HG02759 (cell line): ENCODE data around the gene RUFY3.
"Not testable (repeated sequence)": the region's sequence is repeated elsewhere in the genome, so short reads cannot be mapped to it uniquely, and the experiment has no call there.

ENCODE experiments used
- ATAC-seq: cut with Tn5 transposase; IDR thresholded peaks from one replicate; pipeline ENCODE4 v1.9.1; 2021; ENCODE audit warnings: mild to moderate bottlenecking, moderate library complexity; ENCODE audit not compliant: unreplicated experiment

Gene RUFY3

DNA sequence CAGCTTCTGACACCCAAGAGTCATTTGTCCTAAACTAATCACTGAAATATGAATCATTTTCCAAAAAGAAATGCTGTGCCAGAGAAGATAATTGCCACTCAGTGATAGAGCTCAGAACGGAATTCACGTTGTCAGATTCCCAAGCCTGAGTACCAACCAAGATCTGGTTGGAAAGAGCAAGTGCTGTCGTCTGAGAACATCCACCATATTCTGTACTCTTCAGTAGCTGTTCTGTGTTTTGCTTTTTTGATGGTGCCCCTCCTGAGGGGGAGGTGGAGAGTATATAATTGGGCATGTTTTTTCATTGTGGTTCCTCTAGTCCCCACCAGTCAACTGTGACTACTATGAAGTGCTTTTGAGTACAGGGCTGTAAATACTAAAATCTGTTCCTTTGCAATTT, 13.2 kb downstream of the RUFY3 start:
- peak; percentile 7 for ATAC-seq

DNA sequence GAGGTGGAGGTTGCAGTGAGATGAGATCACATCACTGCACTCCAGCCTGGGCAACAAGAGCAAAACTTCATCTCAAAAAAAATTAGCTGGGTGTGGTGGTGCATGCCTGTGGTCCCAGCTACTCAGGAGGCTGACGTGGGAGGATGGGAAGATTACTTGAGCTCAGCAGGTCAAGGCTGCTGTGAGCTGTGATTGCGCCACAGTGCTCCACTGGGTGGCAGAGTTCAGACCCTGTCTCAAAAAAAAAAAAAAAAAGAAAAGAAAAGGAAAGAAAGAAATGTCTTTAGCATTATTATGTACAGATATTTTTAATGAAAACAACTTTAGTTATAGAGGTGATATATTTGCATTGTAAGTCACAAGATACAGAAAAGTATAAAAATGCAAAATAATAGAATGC, 14.2 kb downstream of the RUFY3 start:
- not testable (repeated sequence) for ATAC-seq

DNA sequence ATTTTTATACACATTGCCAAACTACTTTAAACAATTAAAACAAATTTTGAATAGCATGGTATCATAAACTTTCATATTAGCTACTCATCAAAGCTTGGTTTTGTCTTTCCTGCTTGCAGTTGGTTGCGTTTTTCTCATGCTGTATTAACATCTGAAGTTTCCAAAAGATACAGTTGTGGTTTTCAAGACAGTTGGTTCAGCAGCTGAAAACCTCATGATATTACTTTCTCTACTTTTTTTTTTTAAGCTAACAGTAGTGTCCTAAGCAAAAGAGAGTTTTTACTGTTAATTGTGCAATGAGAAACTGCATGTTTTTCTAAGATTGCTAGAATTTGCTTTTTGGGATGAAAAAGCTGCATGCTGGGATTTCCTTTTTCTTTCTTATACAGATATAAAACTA, 15.2 kb downstream of the RUFY3 start:
- no peak for ATAC-seq

DNA sequence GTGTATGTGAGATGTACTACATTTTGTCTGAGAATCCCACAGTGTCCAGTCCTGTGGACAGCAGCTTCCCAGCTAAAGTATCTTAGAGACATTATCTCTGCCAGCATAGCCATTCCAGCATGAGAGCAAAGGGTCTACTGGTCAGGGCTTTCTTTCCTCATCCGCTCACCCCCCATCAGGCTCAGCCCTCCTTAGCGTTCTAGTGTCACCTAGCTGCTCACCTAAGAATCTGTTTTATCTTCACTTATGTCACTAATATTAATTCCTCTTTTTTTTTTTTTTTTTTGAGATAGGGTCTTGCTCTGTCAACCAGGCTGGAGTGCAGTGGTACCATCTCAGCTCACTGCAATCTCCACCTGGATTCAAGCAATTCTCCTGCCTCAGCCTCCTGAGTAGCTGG, 15.6 kb downstream of the RUFY3 start:
- ATAC-seq, result no peak

DNA sequence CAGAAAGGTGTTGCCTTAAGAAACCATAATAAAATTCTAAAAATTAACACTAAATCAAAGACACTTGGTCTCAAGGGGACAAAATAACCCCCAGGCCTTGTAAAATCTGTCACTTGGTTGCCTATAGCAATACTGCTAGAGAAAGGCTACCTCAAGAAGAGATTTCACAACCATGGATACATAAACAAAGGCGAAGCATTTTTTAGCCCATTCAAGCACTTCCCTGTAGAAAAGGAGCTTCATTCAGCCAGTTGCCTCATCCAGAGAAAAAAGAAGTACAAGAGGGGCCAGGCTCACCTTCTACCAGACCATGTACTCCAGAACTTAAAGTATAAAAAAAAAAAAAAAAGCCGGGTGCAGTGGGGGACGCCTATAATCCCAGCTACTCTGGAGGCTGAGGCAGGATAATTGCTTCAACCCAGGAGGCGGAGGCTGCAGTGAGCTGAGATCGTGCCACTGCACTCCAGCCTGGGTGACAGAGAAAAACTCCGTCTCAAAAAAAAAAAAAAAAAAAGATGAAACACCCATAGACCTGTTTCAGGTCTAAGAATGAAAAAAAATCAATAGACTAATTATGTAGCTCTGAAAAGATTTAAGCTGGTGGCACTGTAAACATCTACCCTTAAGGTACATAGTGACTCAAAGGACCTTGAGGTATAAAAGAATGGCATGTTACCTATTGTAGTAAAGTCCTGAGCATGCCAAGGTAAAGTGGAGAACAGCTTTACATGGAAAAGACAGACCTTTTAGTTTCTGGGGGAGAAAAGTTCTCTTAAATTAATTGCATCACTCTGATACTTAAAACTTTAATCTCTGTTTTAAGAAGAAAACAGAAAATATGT, 18.0 kb downstream of the RUFY3 start:
- ATAC-seq, result no peak

DNA sequence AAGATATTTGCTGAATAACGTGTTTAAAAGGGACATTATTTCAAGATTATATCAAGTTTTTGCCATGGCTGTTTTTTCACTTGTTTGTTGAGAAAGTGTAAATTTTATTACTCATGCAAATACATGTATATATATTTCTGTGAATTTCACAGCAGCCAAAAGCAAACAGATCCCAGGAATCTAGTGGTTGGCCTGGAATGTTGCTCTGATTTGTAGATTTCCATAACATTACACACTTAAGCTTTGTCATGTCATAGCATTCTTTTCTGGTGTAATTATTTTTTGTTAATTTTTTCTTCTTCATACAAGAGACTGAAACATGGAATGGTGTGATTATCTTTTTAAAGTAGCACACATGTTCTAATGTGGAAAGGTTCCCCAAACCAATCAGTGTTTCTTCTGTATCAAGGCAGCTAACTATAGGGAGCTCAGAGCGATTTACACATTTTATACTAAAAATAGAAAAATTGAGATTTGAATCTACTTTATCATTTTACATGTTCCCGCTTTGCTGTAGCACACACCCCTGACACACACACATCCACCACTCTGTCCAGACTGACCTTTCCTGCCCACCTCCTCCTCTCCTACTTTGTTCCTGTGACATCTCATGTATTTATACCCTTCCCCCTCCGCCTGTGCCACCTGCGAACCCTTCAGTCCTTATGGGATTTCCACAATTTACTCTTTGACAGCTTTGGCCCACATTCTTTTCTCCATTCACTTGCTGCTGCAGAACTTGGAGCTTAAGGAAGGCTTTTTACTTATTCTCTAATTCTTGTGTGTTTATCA, 20.3 kb downstream of the RUFY3 start:
- ATAC-seq, result no peak

DNA sequence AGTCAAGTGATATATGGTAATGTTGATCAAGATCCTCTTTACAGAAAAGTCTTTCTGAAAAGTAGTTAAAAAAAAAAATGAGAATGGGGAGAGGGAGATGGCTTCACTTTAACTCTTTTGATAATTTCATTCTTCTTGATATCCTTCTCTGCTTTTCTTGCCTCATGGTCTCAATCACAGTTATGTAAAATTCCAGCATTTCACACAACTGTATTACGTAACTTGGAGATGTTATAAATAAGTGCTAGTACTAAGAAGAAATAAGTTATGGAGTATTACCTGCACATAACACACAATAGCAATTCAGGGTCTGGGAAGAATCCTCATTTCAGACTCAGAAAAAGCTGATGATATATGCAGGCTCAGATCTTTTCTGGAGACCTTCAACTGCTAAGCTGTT, 22.0 kb downstream of the RUFY3 start:
- ATAC-seq, result no peak

DNA sequence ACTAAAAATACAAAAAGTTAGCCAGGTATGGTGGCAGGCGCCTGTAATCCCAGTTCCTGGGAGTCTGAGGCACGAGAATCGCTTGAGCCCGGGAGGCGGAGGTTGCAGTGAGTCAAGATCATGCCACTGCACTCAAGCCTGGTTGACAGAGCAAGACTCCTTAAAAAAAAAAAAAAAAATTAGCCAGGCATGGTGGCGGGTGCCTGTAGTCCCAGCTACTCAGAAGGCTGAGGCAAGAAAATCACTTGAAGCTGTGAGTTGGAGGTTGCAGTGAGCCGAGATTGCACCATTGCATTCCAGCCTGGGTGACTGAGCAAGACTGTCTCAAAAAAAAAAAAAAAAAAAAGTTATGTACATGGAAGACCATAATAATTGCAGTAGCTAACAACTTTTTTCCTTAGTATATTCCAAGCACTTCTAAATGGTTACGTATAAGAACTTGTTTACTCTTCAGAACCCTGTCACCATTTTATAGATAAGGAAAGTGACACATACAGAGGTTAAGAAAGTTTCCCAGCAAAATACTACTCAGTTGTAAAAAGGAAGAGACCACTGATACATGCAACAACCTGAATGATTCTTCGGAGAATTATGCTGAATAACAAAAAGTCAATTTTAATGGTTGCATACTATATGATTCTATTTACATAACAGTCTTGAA, 24.5 kb downstream of the RUFY3 start:
- ATAC-seq, result no peak

DNA sequence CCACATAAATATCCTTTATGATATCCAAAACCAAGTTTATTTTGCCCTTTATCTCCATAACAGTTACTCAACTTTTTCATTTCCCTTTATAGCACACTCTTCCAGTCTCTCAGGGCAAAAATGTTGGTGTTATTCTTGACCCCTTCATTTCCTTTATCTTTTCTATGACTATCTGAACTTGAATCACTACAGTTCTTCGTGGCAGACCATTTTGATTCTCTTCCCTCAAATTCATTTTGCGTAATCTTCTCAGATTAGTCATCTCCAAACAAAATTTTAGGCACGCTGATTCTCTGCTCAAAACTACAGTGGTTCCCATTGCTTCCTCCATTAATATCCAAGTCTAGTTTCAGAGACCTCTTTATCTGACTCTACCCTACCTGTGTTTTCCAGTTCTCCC, 26.1 kb downstream of the RUFY3 start:
- no peak for ATAC-seq

DNA sequence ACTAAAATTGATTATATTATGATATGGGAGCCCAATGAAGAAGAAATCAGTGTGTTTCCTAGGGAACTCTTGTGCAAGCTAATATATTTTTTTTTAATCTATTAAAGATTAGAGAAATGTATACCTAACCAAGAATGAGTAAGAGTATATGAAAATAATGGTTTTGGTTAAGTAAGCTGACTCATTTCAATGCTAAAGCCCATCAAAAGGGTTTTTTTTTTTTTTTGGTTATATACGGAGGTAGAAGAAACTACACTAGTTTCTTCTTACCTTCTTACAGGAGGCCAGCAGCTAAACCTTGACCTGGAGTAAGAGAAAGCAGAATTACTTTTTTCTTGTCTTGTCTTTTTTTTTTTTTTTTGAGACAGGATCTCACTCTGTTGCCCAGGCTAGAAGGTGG, 27.5 kb downstream of the RUFY3 start:
- peak; percentile 79 for ATAC-seq

DNA sequence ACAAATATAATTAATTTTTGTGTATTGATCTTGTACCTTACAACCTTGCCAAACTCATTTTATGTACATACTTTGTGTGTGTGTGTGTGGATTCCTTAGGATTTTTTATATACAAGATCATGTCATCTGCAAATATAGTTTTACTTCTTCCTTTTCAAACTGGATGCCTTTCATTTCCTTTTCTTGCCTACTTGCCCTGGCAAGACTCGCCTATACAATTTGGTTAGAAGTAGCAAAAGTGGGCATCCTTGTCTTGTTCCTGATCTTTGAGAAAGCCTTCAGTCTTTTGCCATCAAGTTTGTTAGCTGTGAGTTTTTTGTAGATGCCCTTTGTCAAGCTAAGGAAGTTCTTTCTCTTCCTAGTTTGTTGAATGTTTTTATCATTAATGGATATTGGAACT, 30.5 kb downstream of the RUFY3 start:
- ATAC-seq, result no peak

DNA sequence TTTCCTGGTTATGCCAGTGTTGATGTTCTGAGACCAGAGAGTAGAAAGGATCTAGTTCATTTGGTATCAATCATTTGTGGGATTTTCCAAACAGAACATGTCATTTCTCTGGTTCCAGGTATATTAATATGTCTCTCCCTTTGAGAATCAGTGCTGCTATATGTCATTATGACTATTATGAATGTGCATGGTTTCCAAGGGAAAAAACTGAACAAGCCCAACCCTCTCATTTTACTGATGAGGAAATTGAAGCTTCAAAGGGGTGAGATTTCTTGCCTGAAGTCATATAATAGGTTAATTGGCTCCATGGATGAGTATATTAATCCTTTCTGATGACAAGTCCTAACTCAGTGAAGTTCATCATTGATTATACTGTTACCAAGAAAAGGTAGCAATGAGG, 31.9 kb downstream of the RUFY3 start:
- no peak for ATAC-seq

DNA sequence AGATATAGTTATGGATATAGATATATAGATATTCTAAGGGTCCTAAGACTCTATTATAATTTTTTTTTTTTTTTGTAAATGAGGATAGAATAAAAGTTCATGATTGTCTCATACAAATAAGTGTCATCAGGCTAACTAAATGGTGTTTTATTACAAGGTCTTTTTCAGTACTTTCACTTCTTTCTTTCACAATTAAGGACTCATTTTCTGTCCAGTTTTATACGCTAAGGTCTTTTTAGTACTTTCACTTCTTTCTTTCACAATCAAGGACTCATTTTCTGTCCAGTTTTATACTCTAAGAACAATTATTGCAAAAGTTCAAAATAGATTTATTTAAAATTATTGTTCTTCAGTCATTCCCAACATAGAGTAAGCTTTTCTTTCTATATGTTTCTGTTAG, 32.7 kb downstream of the RUFY3 start:
- peak; percentile 56 for ATAC-seq

DNA sequence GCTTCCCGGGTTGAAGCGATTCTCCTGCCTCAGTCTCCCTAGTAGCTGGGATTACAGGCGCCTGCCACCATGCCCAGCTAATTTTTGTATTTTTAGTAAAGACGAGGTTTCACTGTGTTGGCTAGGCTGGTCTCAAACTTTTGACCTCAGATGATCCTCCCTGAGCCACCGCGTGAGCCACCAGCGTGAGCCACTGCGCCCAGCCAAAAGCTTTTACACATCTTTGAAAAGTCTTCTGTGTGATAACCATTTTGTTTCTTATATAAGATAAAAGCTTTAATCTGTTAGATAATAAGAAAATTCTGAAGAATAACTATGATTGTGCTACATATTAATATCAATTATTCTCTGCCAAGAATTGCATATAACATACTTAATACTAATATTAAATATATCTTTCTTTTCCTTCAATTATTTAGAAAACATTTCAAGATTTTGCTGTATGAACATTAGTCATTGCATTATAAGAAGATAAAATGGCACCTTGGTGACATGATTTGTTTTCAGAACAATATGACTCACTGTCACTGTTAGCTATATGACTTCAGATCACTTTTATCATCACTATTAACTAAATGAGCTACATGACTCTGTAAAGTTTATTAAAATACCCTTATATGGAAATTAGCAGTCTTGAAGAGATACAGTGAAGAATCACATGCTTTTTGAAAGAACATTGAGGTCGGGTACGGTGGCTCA, 33.4 kb downstream of the RUFY3 start:
- ATAC-seq, result peak; percentile 43

DNA sequence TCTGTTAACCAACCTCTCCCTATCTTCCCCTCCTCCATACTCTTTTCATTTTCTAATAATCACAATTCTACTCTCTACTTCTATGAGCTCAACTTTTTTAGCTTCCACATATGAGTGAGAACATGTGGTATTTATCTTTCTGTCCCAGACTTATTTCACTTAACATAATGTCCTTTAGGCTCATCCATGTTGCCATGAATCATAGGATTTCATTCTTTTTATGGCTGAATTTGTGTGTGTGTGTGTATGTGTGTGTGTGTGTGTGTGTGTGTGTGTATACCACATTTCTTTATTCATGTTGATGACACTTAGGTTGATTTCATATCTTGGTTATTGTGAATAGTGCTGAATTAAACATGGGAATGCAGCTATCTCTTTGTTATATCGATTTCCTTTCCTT, 37.4 kb downstream of the RUFY3 start:
- ATAC-seq, result no peak

DNA sequence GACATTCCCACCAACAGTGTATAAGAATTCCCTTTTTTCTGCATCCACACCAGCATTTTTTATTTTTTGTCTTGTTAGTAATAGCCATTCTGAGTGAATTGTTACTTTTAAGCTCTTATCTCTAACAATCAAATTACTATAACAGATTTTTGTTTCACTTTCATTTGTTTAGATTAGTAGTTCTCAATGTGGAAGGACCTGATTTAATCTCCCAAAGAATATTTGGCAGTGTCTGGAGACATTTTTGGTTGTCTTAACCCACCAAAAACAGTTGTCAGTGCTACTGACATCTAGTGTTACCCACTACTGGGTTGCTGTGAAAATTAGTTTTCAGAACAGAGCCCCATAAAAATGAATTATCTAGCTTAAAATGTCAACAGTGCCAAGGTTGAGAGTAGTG, 37.9 kb downstream of the RUFY3 start:
- ATAC-seq, result no peak

DNA sequence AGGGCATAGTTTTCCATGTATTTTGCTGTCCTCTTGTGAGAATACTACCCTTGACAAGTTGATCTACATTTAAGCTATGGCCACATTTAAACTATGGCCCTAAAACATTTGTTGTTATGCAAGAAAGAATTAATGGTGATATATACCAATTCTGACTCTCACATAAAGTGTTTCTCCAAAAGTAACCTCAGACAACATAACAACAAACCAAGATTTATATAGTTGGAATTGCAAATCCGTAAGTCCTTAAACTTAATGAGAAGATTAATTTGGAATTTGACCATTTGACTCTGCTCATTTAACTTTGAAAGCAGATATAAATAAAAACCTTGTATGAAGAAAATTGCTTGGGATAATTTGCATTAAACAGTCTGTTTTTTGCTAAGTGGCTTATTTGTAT, 38.9 kb downstream of the RUFY3 start:
- no peak for ATAC-seq

DNA sequence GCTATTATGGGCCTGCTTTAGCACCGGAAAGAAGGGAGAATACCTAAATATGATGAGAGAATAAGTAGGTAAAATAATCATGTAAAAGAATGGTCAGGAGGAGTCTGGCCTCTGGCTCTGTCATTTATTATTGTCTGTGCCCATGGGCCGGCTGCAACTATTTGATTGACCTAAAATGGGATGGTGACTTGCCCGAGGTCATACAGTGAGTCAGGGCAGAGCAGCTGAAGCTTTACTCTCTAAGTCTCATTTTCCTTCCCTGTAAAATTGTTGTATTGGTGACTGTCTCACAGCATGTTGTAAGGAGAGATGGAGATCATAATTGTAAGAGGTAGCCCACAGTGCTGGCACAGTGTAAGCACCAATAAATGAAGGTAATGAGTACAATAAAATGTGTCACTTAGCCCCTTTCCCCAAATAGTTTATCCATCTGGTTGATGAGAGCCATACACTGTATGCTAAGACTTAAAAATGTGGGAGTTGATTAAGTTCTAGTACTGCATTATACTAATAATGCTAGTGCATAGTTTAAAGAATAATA, 39.6 kb downstream of the RUFY3 start:
- no peak for ATAC-seq

DNA sequence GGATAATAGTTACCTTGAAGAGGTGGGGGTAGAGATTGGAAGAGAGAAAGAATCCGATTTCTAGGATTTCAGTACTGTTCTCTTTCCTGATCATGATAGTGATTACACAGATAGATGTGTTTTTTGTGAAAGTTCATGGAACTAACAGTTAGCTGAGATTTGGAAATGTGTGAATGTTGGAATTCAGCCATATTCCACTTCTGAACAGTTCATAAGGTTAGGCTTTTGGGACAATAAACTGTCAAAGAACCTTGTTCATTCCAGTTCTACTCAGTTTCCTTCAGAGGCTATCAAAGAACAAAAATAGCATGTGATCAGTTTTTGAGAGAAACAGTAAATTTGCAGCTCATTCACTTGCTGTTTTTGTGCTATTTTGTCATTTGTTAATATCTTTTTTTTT, 43.6 kb downstream of the RUFY3 start:
- no peak for ATAC-seq

DNA sequence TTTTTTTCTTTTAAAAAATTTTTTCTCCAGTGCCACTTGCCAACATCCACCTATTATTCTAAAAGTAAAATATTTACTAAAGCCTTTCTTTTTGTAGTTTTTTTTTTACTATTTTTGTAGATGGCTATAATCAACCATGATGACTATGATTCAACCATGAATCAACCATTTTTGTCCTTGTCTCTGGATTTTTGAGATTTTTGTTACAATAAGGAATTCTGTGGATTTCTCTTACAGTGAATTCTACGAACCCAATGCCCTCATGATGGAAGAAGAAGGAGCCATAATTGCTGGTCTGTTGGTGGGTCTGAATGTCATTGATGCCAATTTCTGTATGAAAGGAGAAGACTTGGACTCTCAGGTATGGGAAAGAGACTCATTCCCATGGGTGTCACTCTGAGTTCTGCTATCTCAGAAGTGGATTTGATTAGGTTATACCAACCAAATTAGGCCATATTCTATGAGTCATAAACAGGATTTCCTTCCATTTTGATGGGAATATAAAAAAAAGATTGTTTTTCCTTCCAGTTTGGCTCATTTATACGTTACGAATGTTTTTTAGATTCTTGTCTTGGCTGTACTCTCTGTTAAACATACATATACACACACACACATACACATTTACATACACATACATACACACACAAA, 46.7 kb downstream of the RUFY3 start:
- ATAC-seq, result no peak
